Measurements from ENCODE around the gene LILRB2. TPM values are rescaled to one million over a fixed set of nuclear protein-coding genes. Genes with fewer than 3 reads are reported as not detected.
"Not testable (repeated sequence)": the region's sequence is repeated elsewhere in the genome, so short reads cannot be mapped to it uniquely, and the experiment has no call there.

The LILRB2 gene
- total RNA-seq, 1 experiment from 2014 or later, result not detected

DNA sequence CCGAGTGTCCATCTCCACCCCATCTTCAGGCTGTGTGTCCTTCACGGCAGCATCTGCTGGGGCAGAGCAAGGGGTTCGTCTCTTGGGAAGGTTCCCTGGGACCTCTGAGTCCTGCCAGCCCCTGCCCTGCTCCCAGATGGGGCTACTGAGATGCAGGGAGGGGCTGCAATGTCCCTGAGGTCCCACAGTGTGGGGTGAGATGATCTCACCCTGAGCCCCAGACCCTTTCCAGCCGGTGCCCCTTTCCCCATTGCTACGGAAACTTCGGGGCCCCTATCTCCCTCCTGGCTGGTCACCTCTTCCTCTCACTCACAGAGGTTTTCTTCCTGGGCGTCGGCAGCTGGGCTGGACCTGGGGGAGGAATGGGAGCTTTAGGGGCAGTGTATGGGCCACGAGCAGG, 5.0 kb downstream of the LILRB2 start:
- intact Hi-C loops (cut with micrococcal nuclease; ENCODE audit: unreplicated experiment), result no loop called here
- TF ChIP-seq EZH2 (IDR thresholded peaks at IDR 0.05; ENCODE audit: borderline replicate concordance, low read depth, low read length, poor library complexity, severe bottlenecking), result no peak
- TF ChIP-seq, protein P1, sequence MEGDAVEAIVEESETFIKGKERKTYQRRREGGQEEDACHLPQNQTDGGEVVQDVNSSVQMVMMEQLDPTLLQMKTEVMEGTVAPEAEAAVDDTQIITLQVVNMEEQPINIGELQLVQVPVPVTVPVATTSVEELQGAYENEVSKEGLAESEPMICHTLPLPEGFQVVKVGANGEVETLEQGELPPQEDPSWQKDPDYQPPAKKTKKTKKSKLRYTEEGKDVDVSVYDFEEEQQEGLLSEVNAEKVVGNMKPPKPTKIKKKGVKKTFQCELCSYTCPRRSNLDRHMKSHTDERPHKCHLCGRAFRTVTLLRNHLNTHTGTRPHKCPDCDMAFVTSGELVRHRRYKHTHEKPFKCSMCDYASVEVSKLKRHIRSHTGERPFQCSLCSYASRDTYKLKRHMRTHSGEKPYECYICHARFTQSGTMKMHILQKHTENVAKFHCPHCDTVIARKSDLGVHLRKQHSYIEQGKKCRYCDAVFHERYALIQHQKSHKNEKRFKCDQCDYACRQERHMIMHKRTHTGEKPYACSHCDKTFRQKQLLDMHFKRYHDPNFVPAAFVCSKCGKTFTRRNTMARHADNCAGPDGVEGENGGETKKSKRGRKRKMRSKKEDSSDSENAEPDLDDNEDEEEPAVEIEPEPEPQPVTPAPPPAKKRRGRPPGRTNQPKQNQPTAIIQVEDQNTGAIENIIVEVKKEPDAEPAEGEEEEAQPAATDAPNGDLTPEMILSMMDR (conservative IDR thresholded peaks at IDR 0.05; ENCODE audit: low read depth, low read length), result no peak
- no peaks in the 10 kb centered on the region for H3K9me3 ChIP-seq (ENCODE audit: low read depth, low read length, poor library complexity, severe bottlenecking)
- CTCF ChIA-PET, result no interaction called here
- DNase-seq (ENCODE audit: low spot score), result no peak
- POLR2A ChIA-PET (ENCODE audit: low non-redundant PET), result no interaction called here
- no peak overlapping the region for H3K4me3 ChIP-seq (ENCODE audit: low read depth, low read length, poor library complexity, severe bottlenecking)
- H3K27ac ChIP-seq (ENCODE audit: low read depth, low read length, poor library complexity, severe bottlenecking), result no peak overlapping the region
- H3K27me3 ChIP-seq (replicated peaks; ENCODE audit: insufficient read depth, low read depth, low read length, poor library complexity), result peaks cover 28% of the 10 kb centered on the region
- no peaks in the 10 kb centered on the region for H3K36me3 ChIP-seq (ENCODE audit: insufficient read depth, low read length, poor library complexity, severe bottlenecking)
- no TSS peak for BruUV-seq (replicated peaks)
- no peaks in the 10 kb centered on the region for H3K4me1 ChIP-seq (ENCODE audit: insufficient read depth, low read length, poor library complexity, severe bottlenecking)

DNA sequence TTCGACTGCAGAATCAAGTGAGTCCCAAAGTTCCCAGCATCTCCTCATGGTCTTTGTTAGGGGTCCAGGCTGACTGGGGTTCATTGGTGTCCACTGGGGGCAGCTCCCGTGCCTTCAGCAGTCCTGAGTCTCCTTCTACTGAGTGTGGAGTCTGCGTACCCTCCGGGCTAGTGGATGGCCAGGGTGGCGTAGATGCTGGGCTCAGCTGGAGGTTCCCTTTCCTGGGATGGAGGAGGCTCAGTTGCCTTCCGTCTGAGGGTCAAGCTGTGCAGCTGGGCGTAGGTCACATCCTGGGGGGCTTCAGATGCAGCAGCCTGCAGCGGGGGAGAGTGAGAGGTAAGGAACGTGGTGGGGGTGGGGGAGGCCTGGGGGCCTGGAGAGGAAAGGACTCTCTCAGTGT, 6.4 kb downstream of the LILRB2 start:
- H3K4me1 ChIP-seq (ENCODE audit: insufficient read depth, low read length, poor library complexity, severe bottlenecking); DNase-seq (ENCODE audit: low spot score); H3K9me3 ChIP-seq (ENCODE audit: low read depth, low read length, poor library complexity, severe bottlenecking); intact Hi-C loops (cut with micrococcal nuclease; ENCODE audit: unreplicated experiment); POLR2A ChIA-PET (ENCODE audit: low non-redundant PET); H3K36me3 ChIP-seq (ENCODE audit: insufficient read depth, low read length, poor library complexity, severe bottlenecking); H3K27ac ChIP-seq (ENCODE audit: low read depth, low read length, poor library complexity, severe bottlenecking); BruUV-seq (replicated peaks); CTCF ChIA-PET; H3K4me3 ChIP-seq (ENCODE audit: low read depth, low read length, poor library complexity, severe bottlenecking): not testable (repeated sequence)
- H3K27me3 ChIP-seq (replicated peaks; ENCODE audit: insufficient read depth, low read depth, low read length, poor library complexity), result peaks cover 28% of the 10 kb centered on the region

DNA sequence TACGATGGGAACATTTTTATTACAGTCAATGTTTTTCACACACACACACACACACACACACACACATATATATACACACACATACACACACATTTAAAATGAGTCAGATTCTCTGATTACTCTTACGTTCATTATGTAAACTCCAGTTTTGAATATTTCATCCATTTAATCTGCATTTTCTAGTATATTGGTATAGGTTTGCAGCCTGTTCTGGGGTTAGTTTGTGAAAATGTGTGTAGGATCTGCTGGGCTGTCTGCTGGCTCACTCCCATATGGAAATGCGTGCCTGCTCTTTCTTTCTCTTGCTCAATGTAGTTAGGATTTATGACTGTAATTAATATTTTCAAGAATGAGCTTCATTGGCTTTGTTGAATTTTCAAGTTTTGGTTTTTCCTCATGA, 7.1 kb downstream of the LILRB2 start:
- no peaks in the 10 kb centered on the region for H3K9me3 ChIP-seq (ENCODE audit: low read depth, low read length, poor library complexity, severe bottlenecking)
- BruUV-seq (replicated peaks), result no TSS peak
- H3K27ac ChIP-seq (ENCODE audit: low read depth, low read length, poor library complexity, severe bottlenecking), result no peak overlapping the region
- ChIA-PET POLR2A (ENCODE audit: low non-redundant PET) (no interaction called here), CTCF (no interaction called here)
- no peak for DNase-seq (ENCODE audit: low spot score)
- no peak for TF ChIP-seq EZH2 (IDR thresholded peaks at IDR 0.05; ENCODE audit: borderline replicate concordance, low read depth, low read length, poor library complexity, severe bottlenecking)
- TF ChIP-seq, protein P1 (conservative IDR thresholded peaks at IDR 0.05; ENCODE audit: low read depth, low read length), result no peak
- no peak overlapping the region for H3K4me3 ChIP-seq (ENCODE audit: low read depth, low read length, poor library complexity, severe bottlenecking)
- H3K36me3 ChIP-seq (ENCODE audit: insufficient read depth, low read length, poor library complexity, severe bottlenecking), result no peaks in the 10 kb centered on the region
- no peaks in the 10 kb centered on the region for H3K4me1 ChIP-seq (ENCODE audit: insufficient read depth, low read length, poor library complexity, severe bottlenecking)
- intact Hi-C loops (cut with micrococcal nuclease; ENCODE audit: unreplicated experiment), result no loop called here
- H3K27me3 ChIP-seq (replicated peaks; ENCODE audit: insufficient read depth, low read depth, low read length, poor library complexity), result peaks cover 31% of the 10 kb centered on the region

DNA sequence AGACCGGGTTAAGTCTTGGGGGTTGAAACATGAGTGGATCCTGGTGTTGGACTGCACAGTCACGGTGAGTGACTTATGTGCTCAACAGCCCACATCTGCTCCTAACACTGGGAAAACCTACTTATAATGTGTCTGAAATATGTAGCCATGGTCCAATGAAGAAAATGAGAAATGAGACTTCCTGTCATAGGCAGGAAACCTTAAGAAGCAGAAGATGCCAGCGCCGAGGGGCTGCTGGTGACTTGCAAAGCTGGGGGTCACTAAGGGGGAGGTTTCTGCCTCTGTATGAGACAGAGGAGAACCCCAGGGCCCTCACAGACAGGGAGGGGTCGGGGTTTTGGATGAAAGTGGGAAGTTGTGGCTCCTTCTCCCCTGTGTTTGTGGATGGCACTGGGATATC, 8.7 kb downstream of the LILRB2 start:
- H3K27ac ChIP-seq (ENCODE audit: low read depth, low read length, poor library complexity, severe bottlenecking); H3K4me3 ChIP-seq (ENCODE audit: low read depth, low read length, poor library complexity, severe bottlenecking); H3K9me3 ChIP-seq (ENCODE audit: low read depth, low read length, poor library complexity, severe bottlenecking); H3K36me3 ChIP-seq (ENCODE audit: insufficient read depth, low read length, poor library complexity, severe bottlenecking); CTCF ChIA-PET; DNase-seq (ENCODE audit: low spot score); intact Hi-C loops (cut with micrococcal nuclease; ENCODE audit: unreplicated experiment); BruUV-seq (replicated peaks); POLR2A ChIA-PET (ENCODE audit: low non-redundant PET); H3K4me1 ChIP-seq (ENCODE audit: insufficient read depth, low read length, poor library complexity, severe bottlenecking): not testable (repeated sequence)
- peaks cover 38% of the 10 kb centered on the region for H3K27me3 ChIP-seq (replicated peaks; ENCODE audit: insufficient read depth, low read depth, low read length, poor library complexity)

DNA sequence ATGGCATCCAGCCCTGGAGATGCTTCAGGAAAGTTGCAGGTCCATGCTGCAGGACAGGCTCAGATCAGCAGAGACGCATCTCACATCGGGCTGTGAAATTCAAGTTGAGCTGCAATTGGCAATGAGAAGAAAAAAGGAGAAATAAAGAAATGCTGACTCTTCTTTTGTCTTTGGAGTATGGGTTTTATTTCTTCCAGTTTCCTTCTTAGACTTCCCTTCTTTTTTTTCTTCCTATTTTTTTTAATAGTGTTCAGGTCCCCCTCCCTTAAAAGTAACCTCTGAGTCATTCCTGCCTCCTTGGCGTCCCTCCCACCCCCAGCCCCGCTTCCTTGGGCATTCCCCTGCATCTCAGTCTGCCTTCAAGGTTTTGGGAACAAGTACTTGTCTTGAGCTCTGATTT, 9.3 kb downstream of the LILRB2 start:
- not testable (repeated sequence) for BruUV-seq (replicated peaks)

More for the DNA sequence above, 9.3 kb downstream of the LILRB2 start:
- H3K4me1 ChIP-seq (ENCODE audit: insufficient read depth, low read length, poor library complexity, severe bottlenecking); POLR2A ChIA-PET (ENCODE audit: low non-redundant PET); H3K27ac ChIP-seq (ENCODE audit: low read depth, low read length, poor library complexity, severe bottlenecking); H3K36me3 ChIP-seq (ENCODE audit: insufficient read depth, low read length, poor library complexity, severe bottlenecking); DNase-seq (ENCODE audit: low spot score); H3K9me3 ChIP-seq (ENCODE audit: low read depth, low read length, poor library complexity, severe bottlenecking); CTCF ChIA-PET; H3K4me3 ChIP-seq (ENCODE audit: low read depth, low read length, poor library complexity, severe bottlenecking); intact Hi-C loops (cut with micrococcal nuclease; ENCODE audit: unreplicated experiment): not testable (repeated sequence)
- H3K27me3 ChIP-seq (replicated peaks; ENCODE audit: insufficient read depth, low read depth, low read length, poor library complexity), result peaks cover 38% of the 10 kb centered on the region
